ENCODE data around the gene GALNT18.

GALNT18 gene

GRCh38 chr11:11491589-11491988 is 130.2 kb downstream of the GALNT18 start:
- no peak for DNase-seq

GRCh38 chr11:11491014-11491413 is 130.8 kb downstream of the GALNT18 start:
- no peak for DNase-seq

GRCh38 chr11:11486423-11486822 is 135.4 kb downstream of the GALNT18 start:
- no peak for DNase-seq

GRCh38 chr11:11486002-11486401 is 135.8 kb downstream of the GALNT18 start:
- DNase-seq, result no peak

- no peak for DNase-seq
These were observed 138.2 kb downstream of the GALNT18 start for GRCh38 chr11:11483627-11484026.

GRCh38 chr11:11482730-11483129 is 139.1 kb downstream of the GALNT18 start:
- no peak for DNase-seq

GRCh38 chr11:11481371-11481770 is 140.4 kb downstream of the GALNT18 start:
- DNase-seq, result no peak

- DNase-seq, result no peak
These were observed 140.8 kb downstream of the GALNT18 start for GRCh38 chr11:11480971-11481370.

- DNase-seq, result no peak
These were observed 143.1 kb downstream of the GALNT18 start for GRCh38 chr11:11478687-11479086.

GRCh38 chr11:11477695-11478420 is 143.9 kb downstream of the GALNT18 start:
- no peak for DNase-seq

- no peak for DNase-seq
These were observed 144.7 kb downstream of the GALNT18 start for GRCh38 chr11:11476971-11477645.

GRCh38 chr11:11476499-11476898 is 145.3 kb downstream of the GALNT18 start:
- DNase-seq, result no peak

GRCh38 chr11:11472106-11472505 is 149.7 kb downstream of the GALNT18 start:
- no peak for DNase-seq

- no peak for DNase-seq
These were observed 150.6 kb downstream of the GALNT18 start for GRCh38 chr11:11471201-11471600.

- no peak for DNase-seq
These were observed 152.9 kb downstream of the GALNT18 start for GRCh38 chr11:11468954-11469353.

- no peak for DNase-seq
These were observed 154.5 kb downstream of the GALNT18 start for GRCh38 chr11:11467312-11467711.

- no peak for DNase-seq
These were observed 157.2 kb downstream of the GALNT18 start for GRCh38 chr11:11464555-11464954.

- no peak for DNase-seq
These were observed 158.4 kb downstream of the GALNT18 start for GRCh38 chr11:11463405-11463804.

- no peak for DNase-seq
These were observed 160.3 kb downstream of the GALNT18 start for GRCh38 chr11:11461473-11461872.

GRCh38 chr11:11459578-11459977 is 162.2 kb downstream of the GALNT18 start:
- no peak for DNase-seq

GRCh38 chr11:11458485-11458884 is 163.3 kb downstream of the GALNT18 start:
- DNase-seq, result no peak

- no peak for DNase-seq
These were observed 163.8 kb downstream of the GALNT18 start for GRCh38 chr11:11458001-11458400.

GRCh38 chr11:11456866-11457265 is 164.9 kb downstream of the GALNT18 start:
- DNase-seq, result no peak

GRCh38 chr11:11454671-11455223 is 167.1 kb downstream of the GALNT18 start:
- no peak for DNase-seq

Data from activated CD4-positive, alpha-beta T cell treated with anti-CD3 and anti-CD28 coated beads for 48 hours (primary cell).